MV-4-11 (cell line): Measurements from ENCODE around the gene EMB.
"Not testable (repeated sequence)": the region's sequence is repeated elsewhere in the genome, so short reads cannot be mapped to it uniquely, and the experiment has no call there.

Experiments
- DNase-seq: peaks from one replicate; lab custom pipeline; 2025; lab: John Stamatoyannopoulos, UW

EMB gene, protein sequence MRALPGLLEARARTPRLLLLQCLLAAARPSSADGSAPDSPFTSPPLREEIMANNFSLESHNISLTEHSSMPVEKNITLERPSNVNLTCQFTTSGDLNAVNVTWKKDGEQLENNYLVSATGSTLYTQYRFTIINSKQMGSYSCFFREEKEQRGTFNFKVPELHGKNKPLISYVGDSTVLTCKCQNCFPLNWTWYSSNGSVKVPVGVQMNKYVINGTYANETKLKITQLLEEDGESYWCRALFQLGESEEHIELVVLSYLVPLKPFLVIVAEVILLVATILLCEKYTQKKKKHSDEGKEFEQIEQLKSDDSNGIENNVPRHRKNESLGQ

DNA sequence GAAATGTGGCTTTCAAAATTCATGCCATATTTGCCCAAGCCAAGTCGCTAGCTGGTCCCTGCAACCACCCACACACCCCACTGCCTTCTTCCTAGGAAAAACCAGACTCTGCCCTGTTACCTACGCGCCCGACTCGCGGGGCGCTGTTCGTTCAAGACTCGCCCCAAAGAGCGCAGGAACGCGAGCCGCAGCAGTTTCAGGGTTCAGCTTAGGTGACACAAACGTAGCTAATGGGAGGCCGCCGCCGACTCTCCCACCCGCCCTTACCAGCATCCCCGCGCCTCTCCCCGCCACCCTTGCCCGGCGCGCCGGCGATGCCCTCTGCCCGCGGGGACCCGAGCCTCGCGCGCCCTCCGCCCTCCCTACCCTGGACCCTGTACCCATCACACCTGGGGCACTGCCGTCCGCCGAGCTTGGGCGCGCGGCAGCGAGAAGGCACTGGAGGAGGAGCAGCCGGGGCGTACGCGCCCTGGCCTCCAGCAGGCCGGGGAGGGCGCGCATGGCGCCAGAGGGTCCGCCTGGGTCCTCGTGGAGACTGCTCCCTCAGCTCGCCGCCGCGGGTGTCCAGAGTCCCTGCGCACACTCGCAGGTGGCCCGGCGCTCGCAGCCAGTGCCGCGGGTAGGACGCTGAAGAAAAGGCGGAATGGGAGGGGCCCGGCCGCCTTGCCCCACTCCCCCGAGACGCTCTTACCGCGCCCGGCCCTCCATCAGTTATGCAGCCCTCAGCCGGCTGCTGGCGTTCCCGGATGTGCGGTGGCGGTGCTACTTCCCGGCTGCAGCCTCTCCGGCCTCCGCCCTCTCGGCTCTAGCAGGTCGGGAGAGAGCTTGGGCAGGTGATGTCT is at the start of gene EMB:
Gene EMB, minus strand, starts transcription at position 638 of the 842 bp plus-strand sequence. Its CDS starts 137 bp downstream, at position 501.
- DNase-seq, result peak; percentile 37

DNA sequence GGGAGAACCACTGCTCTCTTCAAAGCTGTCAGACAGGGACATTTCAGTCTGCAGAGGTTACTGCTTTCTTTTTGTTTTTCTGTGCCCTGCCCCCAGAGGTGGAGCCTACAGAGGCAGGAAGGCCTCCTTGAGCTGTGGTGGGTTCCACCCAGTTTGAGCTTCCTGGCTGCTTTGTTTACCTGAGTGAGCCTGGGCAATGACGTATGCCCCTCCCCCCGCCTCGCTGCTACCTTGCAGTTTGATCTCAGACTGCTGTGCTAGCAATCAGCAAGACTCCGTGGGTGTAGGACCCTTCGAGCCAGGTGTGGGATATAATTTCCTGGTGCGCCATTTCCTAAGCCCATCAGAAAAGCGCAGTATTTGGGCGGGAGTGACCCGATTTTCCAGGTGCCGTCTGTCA is 48.4 kb upstream of the EMB start:
- DNase-seq, result not testable (repeated sequence)

DNA sequence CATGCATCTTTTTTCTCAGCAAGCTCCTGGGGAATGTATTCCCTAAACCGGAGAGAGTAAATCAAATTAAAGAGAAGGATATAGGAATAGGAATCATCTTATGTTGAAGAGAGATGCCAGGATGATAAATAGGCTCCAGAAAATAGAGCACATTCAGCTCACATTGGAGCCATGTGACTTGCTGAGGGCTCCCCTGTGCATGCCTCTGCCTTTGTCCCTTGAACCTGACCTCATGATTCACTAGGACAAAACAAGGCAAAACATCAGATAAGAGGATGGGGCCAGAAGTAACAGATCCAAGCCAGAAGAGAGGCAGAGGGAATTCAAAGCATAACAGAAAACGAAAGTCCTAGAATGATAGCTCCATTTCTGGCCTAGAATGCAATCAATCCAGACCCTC is 37.7 kb upstream of the EMB start:
- not testable (repeated sequence) for DNase-seq

DNA sequence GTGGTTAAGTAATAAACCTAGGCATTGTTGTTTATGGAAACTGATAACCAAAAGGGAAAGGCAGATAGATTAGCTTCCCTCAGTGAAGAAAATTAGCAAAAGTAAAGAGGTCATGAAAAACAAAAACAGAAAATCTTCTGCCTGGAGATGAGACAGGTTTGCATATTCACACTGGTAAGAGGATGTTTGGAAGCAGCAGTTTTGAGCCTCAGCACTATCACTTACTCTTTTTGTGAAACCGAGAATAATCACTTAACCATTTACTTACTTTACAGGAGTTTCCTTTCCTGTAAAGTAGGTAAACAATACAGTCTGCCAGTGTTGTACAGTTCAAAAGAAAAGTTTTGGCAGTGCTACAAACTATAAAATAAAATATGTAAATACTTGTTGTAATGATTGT is 35.5 kb upstream of the EMB start:
- DNase-seq, result no peak

DNA sequence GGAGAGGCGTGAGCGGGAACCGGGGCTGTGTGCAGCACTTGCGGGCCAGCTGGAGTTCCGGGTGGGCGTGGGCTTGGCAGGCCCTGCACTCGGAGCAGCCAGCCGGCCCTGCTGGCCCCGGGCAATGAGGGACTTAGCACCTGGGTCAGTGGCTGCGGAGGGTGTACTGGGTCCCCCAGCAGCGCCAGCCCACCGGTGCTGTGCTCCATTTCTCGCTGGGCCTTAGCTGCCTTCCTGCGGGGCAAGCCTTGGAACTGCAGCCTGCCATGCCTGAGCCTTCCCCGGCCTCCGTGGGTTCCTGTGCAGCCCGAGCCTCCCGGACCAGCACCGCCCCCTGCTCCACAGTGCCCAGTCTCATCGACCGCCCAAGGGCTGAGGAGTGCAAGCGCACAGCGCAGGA is 23.9 kb upstream of the EMB start:
- DNase-seq, result not testable (repeated sequence)

DNA sequence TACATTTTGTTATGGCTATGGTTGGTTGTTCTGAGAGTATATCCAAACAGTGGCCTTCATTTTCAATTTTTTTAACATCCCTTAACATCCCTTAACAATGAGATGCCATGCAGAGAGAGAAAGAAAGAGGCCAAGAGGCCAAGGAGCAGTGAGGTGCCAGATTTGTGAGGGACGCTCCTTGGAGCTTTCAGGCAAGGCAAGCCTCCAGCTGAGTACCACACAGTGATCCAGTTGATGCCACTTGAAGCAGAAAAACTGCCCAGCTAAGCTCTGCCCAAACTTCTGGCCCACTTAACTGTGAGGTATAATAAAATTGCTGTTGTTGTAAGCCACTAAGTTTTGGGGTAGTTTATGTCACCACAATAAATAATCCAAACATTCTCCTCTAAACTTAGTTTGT is 22.6 kb upstream of the EMB start:
- DNase-seq, result no peak

DNA sequence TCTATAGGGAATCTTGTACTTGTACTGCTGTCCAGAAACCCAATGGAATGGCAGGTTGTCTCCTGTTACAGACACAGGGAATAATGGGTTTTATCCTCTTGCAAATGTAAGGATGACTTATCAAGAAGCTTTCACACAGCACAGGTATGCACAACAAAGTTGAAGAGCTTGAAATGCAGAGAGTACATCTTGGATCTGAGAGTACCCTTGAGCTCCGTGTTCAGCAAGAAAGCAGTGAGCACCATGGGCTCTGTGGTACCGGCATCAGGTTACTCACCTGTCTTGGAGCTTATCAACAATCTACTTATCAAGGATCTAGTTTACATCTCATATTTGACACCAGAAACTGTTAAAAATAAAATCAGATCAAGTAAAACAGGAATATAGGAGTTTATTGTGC is 22.0 kb upstream of the EMB start:
- no peak for DNase-seq

DNA sequence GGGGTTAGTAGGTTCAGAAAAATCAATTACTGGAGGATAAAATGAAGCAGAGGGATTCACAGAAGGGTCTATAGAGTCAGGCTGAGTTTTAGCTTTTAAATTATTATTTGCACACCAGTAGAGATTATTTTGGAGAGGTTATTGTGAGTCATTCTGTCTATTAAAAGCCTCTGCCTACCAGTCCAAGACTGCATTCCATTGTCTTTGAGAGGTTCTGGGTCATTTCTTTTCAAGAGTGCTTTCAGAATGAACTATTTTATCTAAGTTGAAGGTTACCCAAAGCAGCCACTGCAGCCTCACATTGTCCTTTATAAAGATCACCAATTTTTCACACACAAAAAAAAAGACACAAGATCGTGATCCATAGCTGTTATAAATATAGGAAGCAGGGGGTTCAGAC is 21.5 kb upstream of the EMB start:
- DNase-seq, result not testable (repeated sequence)

DNA sequence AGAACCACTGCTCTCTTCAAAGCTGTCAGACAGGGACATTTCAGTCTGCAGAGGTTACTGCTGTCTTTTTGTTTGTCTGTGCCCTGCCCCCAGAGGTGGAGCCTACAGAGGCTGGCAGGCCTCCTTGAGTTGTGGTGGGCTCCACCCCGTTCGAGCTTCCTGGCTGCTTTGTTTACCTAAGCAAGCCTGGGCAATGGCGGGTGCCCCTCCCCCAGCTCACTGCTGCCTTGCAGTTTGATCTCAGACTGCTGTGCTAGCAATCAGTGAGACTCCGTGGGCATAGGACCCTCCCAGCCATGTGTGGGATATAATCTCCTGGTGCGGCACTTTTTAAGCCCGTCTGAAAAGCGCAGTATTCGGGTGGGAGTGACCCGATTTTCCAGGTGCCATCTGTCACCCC is 17.3 kb upstream of the EMB start:
- not testable (repeated sequence) for DNase-seq

DNA sequence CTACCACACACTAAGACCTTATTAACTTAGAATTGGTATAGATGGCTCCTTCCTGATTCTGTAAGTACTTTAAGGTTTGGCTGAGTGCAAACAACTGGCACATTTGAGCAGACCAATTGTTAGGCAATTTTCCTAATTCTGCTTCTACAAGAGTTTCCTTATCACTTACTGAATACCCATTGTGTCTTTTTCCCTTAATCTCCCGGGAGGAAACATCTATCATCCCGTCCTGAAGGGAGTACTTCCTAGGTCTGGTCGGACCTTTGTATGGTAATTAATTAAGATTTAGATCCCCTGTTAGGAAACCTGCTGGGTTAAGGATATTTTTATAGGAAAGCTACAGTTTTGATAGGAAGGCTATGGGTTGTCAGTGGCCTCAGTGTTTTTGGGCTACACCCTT is 8.2 kb upstream of the EMB start:
- peak; percentile 59 for DNase-seq

DNA sequence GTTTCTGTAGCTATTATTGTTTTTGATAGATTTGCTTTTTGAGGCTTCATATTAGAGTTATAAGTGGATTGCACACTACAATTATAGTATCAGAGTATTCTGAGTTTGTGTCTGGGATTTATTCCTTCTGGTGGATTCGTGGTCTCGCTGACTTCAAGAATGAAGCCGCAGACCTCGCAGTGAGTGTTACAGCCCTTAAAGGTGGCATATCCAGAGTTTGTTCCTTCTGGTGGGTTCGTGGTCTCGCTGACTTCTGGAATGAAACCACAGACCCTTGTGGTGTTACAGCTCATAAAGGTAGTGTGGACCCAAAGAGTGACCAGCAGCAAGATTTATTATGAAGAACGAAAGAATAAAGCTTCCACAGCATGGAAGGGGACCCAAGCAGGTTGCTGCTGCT is 6.9 kb upstream of the EMB start:
- no peak for DNase-seq

DNA sequence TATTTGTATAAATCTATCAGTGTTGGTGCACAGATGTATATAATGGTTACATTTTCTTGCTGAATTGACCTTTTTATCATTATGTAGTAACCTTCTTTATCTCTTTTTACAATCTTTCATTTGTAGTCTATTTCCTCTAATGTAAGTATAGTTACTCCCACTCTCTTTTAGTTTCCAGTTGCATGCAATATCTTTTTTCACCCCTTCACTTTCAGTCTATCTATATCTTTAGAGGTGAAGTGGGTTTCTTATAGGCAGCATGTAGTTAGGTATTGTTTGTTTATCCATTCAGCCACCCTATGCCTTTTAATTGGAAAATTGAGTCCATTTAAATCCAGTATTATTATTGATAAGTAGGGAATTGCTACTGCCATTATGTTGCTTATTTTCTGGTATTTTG is 6.1 kb upstream of the EMB start:
- DNase-seq, result no peak

DNA sequence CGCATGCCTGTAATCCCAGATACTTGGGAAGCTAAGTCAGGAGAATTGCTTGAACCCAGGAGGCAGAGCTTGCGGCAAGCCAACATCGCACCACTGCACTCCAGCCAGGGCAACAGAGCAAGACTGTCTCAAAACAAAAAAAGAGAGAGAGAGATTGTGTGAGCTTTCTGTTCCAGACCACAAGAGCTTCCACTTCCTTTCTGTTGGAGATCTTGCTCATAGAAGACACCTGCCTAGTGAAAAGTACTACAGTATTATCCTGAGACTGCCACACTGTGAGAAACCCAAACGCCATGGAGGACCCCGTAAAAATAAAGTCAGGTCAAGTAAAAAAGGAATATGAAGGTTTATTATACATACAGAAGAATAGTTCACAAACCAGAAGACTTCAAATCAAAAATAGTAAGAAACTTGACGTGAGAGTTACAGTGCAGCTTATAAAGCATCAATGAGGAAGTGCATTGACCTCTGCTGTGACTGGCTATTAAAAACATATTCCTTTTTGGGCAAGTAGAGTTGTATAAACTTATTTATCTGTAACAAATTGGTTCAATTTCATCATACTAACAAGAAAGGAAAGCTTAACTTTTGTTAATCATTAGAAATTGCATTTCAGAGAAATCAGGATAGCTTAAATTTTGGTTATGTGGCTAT is 4.3 kb upstream of the EMB start:
- DNase-seq, result peak; percentile 94

DNA sequence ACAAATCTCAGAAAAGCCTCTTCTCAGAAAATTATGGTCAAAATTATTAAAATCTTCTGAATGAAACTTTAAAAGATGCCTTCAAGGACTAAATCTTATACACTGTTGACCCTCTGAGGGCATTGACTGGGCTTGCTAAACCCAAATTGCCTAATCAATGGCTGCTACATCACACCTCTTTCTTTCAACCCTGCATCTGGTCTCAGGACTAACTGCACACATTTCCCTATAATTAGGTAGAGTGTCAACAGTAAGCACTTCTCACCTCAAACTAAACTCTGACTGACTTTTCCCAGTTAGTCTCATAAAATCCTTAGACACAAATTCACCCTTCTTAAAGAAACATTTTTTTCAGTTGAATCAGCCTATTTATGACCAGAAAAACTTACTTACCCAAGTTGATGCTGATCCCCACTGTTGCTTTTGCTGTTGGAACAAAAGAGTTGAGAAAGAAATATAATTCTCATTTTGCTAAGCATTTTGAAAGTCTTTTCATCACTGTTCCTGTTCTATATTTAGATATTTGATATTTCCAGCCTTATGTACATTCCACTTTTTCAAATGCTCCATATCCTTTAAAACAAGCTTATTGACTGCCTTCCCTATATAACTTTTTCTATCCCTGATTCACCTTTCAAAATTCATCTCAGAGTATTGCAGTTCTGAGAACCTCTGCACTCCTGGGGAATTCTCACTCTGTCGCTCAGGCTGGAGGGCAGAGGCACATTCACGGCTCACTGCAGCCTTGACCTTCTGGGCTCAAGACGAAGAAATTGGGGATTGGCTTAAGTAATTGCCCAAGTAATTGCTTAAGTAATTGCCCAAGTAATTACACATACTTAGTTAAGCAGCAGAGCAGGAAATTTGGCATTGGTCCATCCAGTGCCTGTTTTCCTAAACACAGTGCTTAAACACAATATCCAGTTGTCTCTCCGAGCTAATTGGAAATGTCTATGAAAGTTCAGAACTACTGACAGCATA is 1.8 kb upstream of the EMB start:
- peak; percentile 80 for DNase-seq

DNA sequence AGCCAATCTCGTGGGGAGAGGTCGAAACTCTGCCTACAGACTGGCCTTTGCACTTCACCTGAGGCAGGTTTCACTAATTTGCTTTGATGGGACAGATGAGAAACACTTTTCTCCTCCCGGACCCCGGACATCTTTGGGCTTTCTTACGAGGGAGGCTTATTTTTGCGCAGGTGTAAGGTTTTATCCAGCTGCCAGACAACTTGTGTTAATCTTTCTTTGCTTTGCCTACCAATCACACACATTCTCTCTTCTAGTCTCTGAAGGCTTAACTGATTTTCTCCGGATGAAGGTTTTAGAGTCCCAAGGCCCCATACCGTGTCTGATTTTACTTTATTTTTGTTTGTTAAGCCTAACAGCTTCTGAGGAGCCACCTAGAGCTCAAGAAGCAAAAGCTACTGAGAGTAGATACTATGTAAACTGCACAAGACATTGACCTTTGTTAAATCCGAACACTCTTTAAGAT is 436 bp upstream of the EMB start:
- no peak for DNase-seq

DNA sequence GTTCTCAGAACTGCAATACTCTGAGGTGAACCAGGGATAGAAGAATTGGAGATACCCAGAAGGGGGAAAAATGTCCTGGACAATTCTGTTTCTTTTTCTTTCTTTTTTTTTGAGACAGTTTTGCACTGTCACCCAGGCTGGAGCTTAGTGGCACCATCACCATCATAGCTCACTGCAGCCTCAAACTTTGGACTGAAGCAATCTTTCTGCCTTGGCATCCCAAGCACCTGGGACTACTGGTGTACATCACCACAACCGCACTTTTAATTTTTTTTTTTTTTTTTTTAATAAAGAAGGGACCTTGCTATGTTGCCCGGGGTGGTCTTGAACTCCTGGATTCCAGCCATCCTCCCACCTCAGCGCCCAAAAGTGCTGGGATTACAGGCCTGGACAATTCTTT is 1.9 kb downstream of the EMB start:
- DNase-seq, result no peak

DNA sequence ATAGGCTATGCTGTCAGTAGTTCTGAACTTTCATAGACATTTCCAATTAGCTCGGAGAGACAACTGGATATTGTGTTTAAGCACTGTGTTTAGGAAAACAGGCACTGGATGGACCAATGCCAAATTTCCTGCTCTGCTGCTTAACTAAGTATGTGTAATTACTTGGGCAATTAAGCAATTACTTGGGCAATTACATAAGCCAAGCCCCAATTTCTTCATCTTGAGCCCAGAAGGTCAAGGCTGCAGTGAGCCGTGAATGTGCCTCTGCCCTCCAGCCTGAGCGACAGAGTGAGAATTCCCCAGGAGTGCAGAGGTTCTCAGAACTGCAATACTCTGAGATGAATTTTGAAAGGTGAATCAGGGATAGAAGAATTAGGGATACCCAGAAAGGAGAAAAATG is 3.0 kb downstream of the EMB start:
- DNase-seq, result peak; percentile 86

DNA sequence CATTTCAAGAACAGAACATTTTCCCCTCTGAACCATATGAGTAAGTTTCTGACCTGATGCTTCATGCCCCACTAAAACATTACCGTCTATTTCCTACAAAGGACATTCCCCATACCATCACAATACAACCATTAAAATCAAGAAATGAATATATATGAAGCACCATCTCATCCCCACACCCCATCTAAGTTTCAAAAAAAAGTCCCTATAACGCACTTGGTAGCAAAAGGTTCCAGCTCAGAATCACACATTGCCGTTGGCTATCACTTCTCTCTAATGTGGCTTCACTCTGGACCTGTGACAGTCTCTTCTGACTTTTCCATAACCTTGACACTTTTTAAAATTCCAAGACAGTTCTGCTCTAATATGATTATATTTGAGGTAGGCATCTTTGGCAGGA is 5.9 kb downstream of the EMB start:
- DNase-seq, result no peak

DNA sequence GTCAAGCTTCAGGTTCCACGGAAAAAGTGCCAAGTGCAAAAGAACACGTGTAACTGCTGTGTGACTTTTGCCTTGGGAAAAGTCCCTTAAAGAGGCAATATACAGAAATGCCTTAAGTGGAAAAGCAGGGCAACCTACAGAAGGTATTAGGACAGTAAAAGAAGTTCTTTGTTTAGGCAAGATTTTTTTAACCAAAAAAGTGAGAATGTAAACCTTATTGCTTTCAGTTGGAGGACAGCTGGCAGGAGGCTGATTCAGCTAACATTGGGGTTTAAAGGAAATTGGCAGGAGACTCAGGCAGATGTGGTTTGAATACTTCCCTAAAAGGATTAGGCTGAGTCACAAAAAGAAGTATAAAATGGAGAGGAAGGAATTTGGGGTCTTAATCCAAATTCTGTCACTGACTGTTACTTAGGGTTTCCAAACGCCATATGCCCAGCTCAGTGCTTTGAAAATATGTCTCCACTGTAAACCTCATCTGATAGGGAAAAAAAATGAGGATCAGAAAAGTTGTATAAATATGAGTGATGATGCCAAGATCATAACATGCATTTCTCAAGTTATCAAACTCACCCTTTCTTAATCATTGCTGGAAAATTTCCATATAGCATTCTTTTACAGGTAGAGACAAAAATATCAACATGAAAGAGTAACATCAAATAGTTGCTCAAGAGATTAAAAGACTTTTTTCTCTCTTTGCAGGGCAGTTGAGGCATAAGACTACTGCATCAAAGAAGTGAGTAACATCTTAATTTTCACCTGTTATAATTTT is 9.8 kb downstream of the EMB start:
- peak; percentile 81 for DNase-seq

DNA sequence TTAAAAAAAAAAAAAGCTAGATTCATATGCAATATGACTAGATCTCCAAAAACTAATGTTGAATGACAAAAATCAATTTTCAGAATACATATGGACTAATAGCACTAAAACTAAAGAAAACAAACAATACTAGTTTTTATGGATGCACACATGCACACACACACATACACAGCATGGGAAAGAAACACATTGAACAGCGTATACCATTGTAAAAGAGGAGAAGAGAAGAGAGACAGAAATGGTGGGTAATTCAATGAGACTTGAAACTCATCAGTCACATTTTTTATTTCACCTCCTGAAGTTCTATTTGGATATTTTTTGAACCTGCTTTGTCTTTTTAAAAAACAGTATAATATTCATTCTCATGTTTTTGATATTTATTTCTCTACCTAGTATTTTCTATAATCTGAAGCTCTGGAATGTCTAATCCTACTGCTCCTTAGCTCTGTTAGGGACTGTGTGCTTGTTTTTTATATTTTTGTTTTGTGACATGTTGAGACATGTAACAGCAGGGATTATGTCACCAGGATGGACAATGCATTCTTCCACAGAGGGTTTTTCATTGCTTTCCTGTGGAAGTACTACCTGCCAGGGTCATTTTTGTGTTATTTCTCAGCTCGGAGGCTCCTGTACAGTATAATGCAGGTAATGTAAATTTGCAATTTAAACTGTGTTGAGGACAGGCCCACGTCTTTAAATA is 17.8 kb downstream of the EMB start:
- DNase-seq, result not testable (repeated sequence)
